Measurements from ENCODE around the gene COLGALT1.

- TF ChIP-seq, protein P1, sequence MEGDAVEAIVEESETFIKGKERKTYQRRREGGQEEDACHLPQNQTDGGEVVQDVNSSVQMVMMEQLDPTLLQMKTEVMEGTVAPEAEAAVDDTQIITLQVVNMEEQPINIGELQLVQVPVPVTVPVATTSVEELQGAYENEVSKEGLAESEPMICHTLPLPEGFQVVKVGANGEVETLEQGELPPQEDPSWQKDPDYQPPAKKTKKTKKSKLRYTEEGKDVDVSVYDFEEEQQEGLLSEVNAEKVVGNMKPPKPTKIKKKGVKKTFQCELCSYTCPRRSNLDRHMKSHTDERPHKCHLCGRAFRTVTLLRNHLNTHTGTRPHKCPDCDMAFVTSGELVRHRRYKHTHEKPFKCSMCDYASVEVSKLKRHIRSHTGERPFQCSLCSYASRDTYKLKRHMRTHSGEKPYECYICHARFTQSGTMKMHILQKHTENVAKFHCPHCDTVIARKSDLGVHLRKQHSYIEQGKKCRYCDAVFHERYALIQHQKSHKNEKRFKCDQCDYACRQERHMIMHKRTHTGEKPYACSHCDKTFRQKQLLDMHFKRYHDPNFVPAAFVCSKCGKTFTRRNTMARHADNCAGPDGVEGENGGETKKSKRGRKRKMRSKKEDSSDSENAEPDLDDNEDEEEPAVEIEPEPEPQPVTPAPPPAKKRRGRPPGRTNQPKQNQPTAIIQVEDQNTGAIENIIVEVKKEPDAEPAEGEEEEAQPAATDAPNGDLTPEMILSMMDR (IDR thresholded peaks at IDR 0.05 in 2 of 3, conservative IDR thresholded peaks at IDR 0.05 in 1 of 3; ENCODE audit: borderline replicate concordance in 1 of 3, insufficient read depth in 1 of 3, low read depth in 2 of 3, low read length in 2 of 3), result no peak
- TF ChIP-seq, protein P2, sequence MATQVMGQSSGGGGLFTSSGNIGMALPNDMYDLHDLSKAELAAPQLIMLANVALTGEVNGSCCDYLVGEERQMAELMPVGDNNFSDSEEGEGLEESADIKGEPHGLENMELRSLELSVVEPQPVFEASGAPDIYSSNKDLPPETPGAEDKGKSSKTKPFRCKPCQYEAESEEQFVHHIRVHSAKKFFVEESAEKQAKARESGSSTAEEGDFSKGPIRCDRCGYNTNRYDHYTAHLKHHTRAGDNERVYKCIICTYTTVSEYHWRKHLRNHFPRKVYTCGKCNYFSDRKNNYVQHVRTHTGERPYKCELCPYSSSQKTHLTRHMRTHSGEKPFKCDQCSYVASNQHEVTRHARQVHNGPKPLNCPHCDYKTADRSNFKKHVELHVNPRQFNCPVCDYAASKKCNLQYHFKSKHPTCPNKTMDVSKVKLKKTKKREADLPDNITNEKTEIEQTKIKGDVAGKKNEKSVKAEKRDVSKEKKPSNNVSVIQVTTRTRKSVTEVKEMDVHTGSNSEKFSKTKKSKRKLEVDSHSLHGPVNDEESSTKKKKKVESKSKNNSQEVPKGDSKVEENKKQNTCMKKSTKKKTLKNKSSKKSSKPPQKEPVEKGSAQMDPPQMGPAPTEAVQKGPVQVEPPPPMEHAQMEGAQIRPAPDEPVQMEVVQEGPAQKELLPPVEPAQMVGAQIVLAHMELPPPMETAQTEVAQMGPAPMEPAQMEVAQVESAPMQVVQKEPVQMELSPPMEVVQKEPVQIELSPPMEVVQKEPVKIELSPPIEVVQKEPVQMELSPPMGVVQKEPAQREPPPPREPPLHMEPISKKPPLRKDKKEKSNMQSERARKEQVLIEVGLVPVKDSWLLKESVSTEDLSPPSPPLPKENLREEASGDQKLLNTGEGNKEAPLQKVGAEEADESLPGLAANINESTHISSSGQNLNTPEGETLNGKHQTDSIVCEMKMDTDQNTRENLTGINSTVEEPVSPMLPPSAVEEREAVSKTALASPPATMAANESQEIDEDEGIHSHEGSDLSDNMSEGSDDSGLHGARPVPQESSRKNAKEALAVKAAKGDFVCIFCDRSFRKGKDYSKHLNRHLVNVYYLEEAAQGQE (IDR thresholded peaks at IDR 0.05; ENCODE audit: low read depth), result no peak
- no peak for TF ChIP-seq SIN3A (IDR thresholded peaks at IDR 0.05; ENCODE audit: low read depth)
- no peak for TF ChIP-seq TCF7L2 (IDR thresholded peaks at IDR 0.05; ENCODE audit: borderline replicate concordance, extremely low read depth, insufficient read depth, insufficient read length)
- no peak for TF ChIP-seq ZNF274 (IDR thresholded peaks at IDR 0.05; ENCODE audit: low read depth, low read length)
Observed at GRCh38 chr19:17564781-17565180, 9.3 kb downstream of the COLGALT1 start.

Data from HCT116 (cell line).